K562 (cell line): ENCODE data around the gene MROH8. TPM values are rescaled to one million over a fixed set of nuclear protein-coding genes. Genes with fewer than 3 reads are reported as not detected.

ENCODE experiments used
- ATAC-seq: fragments of 200-7000 bp; cut with Tn5 transposase; 3 replicates; pipeline ENCODE4 v1.9.1; 2020; ENCODE audit warnings: moderate library complexity
- BruUV-seq: library from RNA; stranded (reverse); fragments of 400-500 nt; replicated peaks from 2 replicates; lab custom pipeline; 2021; lab: Mats Ljungman, UMichigan
- CTCF ChIA-PET: fragments of 300-600 bp; formaldehyde crosslinking; extraction: SDS; loops from one replicate; lab custom pipeline; 2021; ENCODE audit warnings: low intra/inter-chr PET ratio; lab: Yijun Ruan, JAX
- POLR2A ChIA-PET: fragments of 300-600, 350-650 bp; sonication (Branson Sonifier 250); formaldehyde crosslinking; extraction: SDS; loops from one replicate; lab custom pipeline; 2021; ENCODE audit warnings: antibody characterized with exemption, inconsistent platforms; lab: Yijun Ruan, JAX
- DNase-seq, 4 experiments: peaks; one replicate each; pipeline versions ENCODE4 v3.0.0 to v3.0.0-alpha.2; 2011 to 2018; ENCODE audit warnings: low spot score in 3 of 4, mixed read lengths in 3 of 4; ENCODE audit errors: extremely low read depth in 1 of 4
- FAIRE-seq: peaks from 2 replicates; lab custom pipeline; 2011; peaks lifted over from hg19 to GRCh38; lab: Jason Lieb, UNC
- H2AFZ ChIP-seq: 2 replicates; pipeline ENCODE4 v1.6.0; 2011; ENCODE audit warnings: low read depth, low read length, control low read depth, inconsistent platforms
- H3K27ac ChIP-seq: fragments of 200-600 bp; 3 replicates; pipeline ENCODE4 v1.8.0; 2011; ENCODE audit warnings: low read depth, mild to moderate bottlenecking, control low read depth, inconsistent platforms, low read length, moderate library complexity, mixed read lengths; ENCODE audit errors: extremely low read depth
- H3K27me3 ChIP-seq, 2 experiments: fragments of 300-600 bp in 1 of 2; 2 replicates in 1 of 2; 3 replicates in 1 of 2; pipeline versions ENCODE4 v1.6.0 to v1.8.0; 2011; ENCODE audit warnings: inconsistent platforms in 2 of 2, low read length in 2 of 2, mild to moderate bottlenecking in 1 of 2, mixed read lengths in 1 of 2, moderate library complexity in 1 of 2; ENCODE audit not compliant: control insufficient read depth in 2 of 2, insufficient read depth in 2 of 2
- H3K36me3 ChIP-seq: fragments of 300-600 bp; 3 replicates; pipeline ENCODE4 v1.8.0; 2011; ENCODE audit warnings: mild to moderate bottlenecking, low read length, inconsistent platforms; ENCODE audit not compliant: control insufficient read depth, insufficient read depth
- H3K4me1 ChIP-seq, 2 experiments: fragments of 200-600 bp in 1 of 2; replicated peaks in 1 of 2; 2 replicates in 1 of 2; 3 replicates in 1 of 2; pipeline versions ENCODE4 v1.5.1 to v1.8.0; 2011; ENCODE audit warnings: inconsistent platforms in 2 of 2, low read length in 2 of 2, mild to moderate bottlenecking in 1 of 2, mixed read lengths in 1 of 2, moderate library complexity in 1 of 2; ENCODE audit not compliant: control insufficient read depth in 2 of 2, insufficient read depth in 2 of 2
- H3K4me2 ChIP-seq: 2 replicates; pipeline ENCODE4 v1.6.1; 2011; ENCODE audit warnings: low read length, control low read depth, inconsistent platforms, mixed read lengths; ENCODE audit not compliant: insufficient read depth
- H3K4me3 ChIP-seq: fragments of 200-600 bp; sonication (generic), shearing (Covaris generic); 2 replicates; pipeline ENCODE4 v1.5.1; 2016; ENCODE audit warnings: control low read depth, inconsistent platforms
- H3K79me2 ChIP-seq: fragments of 200-600 bp; 3 replicates; pipeline ENCODE4 v1.8.0; 2011; ENCODE audit warnings: low read length, inconsistent platforms; ENCODE audit not compliant: control insufficient read depth, insufficient read depth
- H3K9ac ChIP-seq, 2 experiments: 2 replicates each; pipeline versions ENCODE4 v1.6.0 to v1.6.1; 2011; ENCODE audit warnings: low read depth in 2 of 2, low read length in 2 of 2, control low read depth in 1 of 2, inconsistent platforms in 1 of 2, mild to moderate bottlenecking in 1 of 2, mixed read lengths in 1 of 2; ENCODE audit not compliant: insufficient read depth in 1 of 2
- H3K9me1 ChIP-seq: one replicate; pipeline ENCODE4 v1.6.0; 2011; ENCODE audit warnings: inconsistent platforms, mild to moderate bottlenecking, low read length, moderate library complexity; ENCODE audit not compliant: control insufficient read depth, insufficient read depth
- H3K9me3 ChIP-seq: replicated peaks from 2 replicates; pipeline ENCODE4 v1.5.1; 2011; ENCODE audit warnings: low read depth, low read length, inconsistent platforms; ENCODE audit not compliant: control insufficient read depth, insufficient read depth
- H4K20me1 ChIP-seq: replicated peaks from 2 replicates; pipeline ENCODE4 v1.6.1; 2011; ENCODE audit warnings: low read length, inconsistent platforms, mixed read lengths; ENCODE audit not compliant: control insufficient read depth, insufficient read depth
- MEIS2 ChIP-seq: fragments of 450-650 bp; IDR thresholded peaks from 2 replicates; pipeline ENCODE4 v1.6.1; 2014; ENCODE audit warnings: mild to moderate bottlenecking; ENCODE audit not compliant: partially characterized antibody
- NR2C1 ChIP-seq, 2 experiments: fragments of 450-650 bp; IDR thresholded peaks; 2 replicates each; pipeline ENCODE4 v1.6.1; 2017; ENCODE audit warnings: mild to moderate bottlenecking in 2 of 2, antibody characterized with exemption in 1 of 2, inconsistent platforms in 1 of 2, missing compliant biosample characterization in 1 of 2, missing genetic modification characterization in 1 of 2
- RBFOX2 ChIP-seq: fragments of 200-400 bp; formaldehyde crosslinking; IDR thresholded peaks from 2 replicates; pipeline ENCODE4 v1.6.1; 2017; ENCODE audit warnings: low read depth, mild to moderate bottlenecking, low read length, moderate library complexity
- WGBS: fragments of 100-300 bp; shearing (Covaris generic); methylation state at CpG from one replicate; pipeline ENCODE4 v1.1.6; 2016; ENCODE audit warnings: low coverage, mixed read lengths; ENCODE audit not compliant: insufficient coverage; ENCODE audit errors: missing lambda C conversion rate; 5-methylcytosine and 5-hydroxymethylcytosine counted together
- in situ Hi-C: fragments of 300-500 bp; cut with MboI; formaldehyde crosslinking; loops from 4 replicates; pipeline ENCODE4 v1.15.0; 2018; ENCODE audit warnings: inconsistent platforms, mixed read lengths
- intact Hi-C: fragments of 100-400 bp; cut with micrococcal nuclease; formaldehyde crosslinking; loops from 2 replicates; pipeline ENCODE4 v1.14.2; 2022
- polyA plus RNA-seq, 8 experiments: library from polyadenylated mRNA; depleted of rRNA in 4 of 8; stranded (reverse) in 5 of 8; unstranded in 3 of 8; fragments of >200 nt; fragmentation: Nextera tagmentation in 2 of 8; fragmentation: Illumina TruSeq in 1 of 8; extraction: Ambion mirVana in 2 of 8; extraction: Trizol in 1 of 8; gene quantifications; 2 replicates each; pipeline versions ENCODE4 v1.2.1 to v1.2.3, GENCODE V29; 2011 to 2014; ENCODE audit warnings: inconsistent platforms in 1 of 8, missing spikeins in 1 of 8
- total RNA-seq, 7 experiments: library from RNA; depleted of rRNA in 6 of 7; stranded (reverse); fragments of >200 nt in 6 of 7; fragmentation: Illumina TruSeq in 2 of 7; extraction: Trizol in 2 of 7; gene quantifications; 2 replicates each; pipeline versions ENCODE4 v1.2.1 to v1.2.3, GENCODE V29; 2011 to 2021; ENCODE audit warnings: low replicate concordance in 1 of 7

The MROH8 gene
- total and polyA plus RNA-seq, 9 of the 15 experiments (the other 6 are each of a cell fraction or from before 2014, with no cell fraction given): 0.21 to 1.5 (median 0.78) TPM

DNA sequence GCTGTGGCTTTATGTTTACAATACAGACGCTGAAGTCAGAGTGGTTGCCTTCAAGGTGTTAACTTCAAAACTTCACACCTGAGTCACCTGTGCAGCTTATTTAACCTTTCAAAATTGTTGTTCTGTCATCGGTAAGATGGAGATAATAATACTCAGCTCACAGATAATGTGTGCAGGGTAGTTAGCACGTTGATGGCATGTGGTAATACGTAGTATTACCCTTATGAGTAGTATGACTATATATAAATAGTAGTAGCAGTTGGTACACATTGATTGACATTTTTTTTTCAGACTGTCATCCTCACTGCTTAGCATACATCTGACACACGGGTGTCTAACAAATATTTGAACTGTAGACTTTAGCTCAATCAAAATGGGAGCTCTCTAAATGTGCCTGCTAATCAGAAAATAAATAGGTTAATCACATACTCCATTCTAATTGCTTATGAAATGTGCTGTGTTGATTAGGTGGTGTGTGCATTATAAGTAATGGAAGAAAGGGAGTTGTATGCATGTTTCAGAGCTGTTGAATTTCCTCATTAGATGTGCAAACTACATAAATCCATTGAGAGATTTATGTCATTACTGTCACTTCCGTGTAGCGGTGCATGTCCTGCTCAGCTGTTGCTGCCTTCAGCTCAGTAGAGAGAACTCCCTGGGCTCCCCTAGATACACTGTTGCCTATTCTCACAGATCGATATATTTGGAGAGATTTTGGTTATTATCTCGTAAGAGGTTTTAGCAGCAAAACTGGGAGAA lies 11.2 kb upstream of the MROH8 start:
- DNase-seq (no peak), FAIRE-seq (no peak), ATAC-seq (no peak)
- peaks cover 0 to 2% of the 10 kb centered on the region in 2 experiments; a peak in 1 of 5 replicates for H3K4me1 ChIP-seq
- ChIA-PET CTCF (no interaction called here), POLR2A (interaction anchor here (0.8 to 5.6 kb wide), 5 partner anchors 10 to 346 kb away, joined by 3 to 35 read pairs (median 4); partner anchors contain the start of genes MROH8 and RPN2)
- H3K27ac ChIP-seq: no peak overlapping the region
- no peak overlapping the region for H3K4me3 ChIP-seq
- H2AFZ ChIP-seq: no peak overlapping the region
- H3K9me1 ChIP-seq: peaks cover 2% of the 10 kb centered on the region
- H3K36me3 ChIP-seq: peaks cover 82% of the 10 kb centered on the region
- no peaks in the 10 kb centered on the region for H3K27me3 ChIP-seq
- H4K20me1 ChIP-seq: peaks cover 36% of the 10 kb centered on the region
- no peak for TF ChIP-seq NR2C1 (IDR thresholded peaks at IDR 0.05)
- no peak for TF ChIP-seq NR2C1 (tag; IDR thresholded peaks at IDR 0.05)
- peak; percentile 38 for TF ChIP-seq MEIS2
- TF ChIP-seq RBFOX2: 0 out of 2 replicates have a peak, but pooled peaks have one; percentile 11
- H3K79me2 ChIP-seq: peaks cover 92% of the 10 kb centered on the region
- H3K9ac ChIP-seq: no peak overlapping the region
- no TSS peak for BruUV-seq
- WGBS: 65% methylated on average over 9 of the region's 9 CpGs
- no peaks in the 10 kb centered on the region for H3K9me3 ChIP-seq
- intact Hi-C loops: no loop called here
- H3K4me2 ChIP-seq: no peak overlapping the region
- in situ Hi-C loops: no loop called here
